Uterus (tissue), 4 donors: ENCODE measurements around the gene GMDS. TPM values are rescaled to one million over a fixed set of nuclear protein-coding genes. Genes with fewer than 3 reads are reported as not detected.

ENCODE experiments used
- DNase-seq, 2 donors: peaks; one replicate each; pipeline ENCODE4 v3.0.0-alpha.2; 2019 to 2020
- H3K27ac ChIP-seq, 2 donors: fragments of 200-600 bp; sonication (generic); 1 replicate in 1 of 2; 2 replicates in 1 of 2; pipeline ENCODE4 v1.5.1; 2016 to 2018
- H3K27me3 ChIP-seq, 2 donors: fragments of 200-600 bp; sonication (generic); one replicate each; pipeline ENCODE4 v1.5.1; 2018 to 2019; ENCODE audit warnings: control low read depth in 1 of 2
- H3K36me3 ChIP-seq, 2 donors: fragments of 200-600 bp; sonication (generic); one replicate each; pipeline ENCODE4 v1.5.1; 2019; ENCODE audit warnings: control low read depth in 1 of 2
- H3K4me1 ChIP-seq, 2 donors: fragments of 200-600 bp; sonication (generic); one replicate each; pipeline ENCODE4 v1.5.1; 2018 to 2019; ENCODE audit warnings: control low read depth in 1 of 2
- H3K4me3 ChIP-seq, 2 donors: fragments of 200-600 bp; sonication (generic); 1 replicate in 1 of 2; 2 replicates in 1 of 2; pipeline ENCODE4 v1.5.1; 2018 to 2019; ENCODE audit warnings: mild to moderate bottlenecking in 1 of 2
- H3K9me3 ChIP-seq, 2 donors: fragments of 200-600 bp; sonication (generic); one replicate each; pipeline ENCODE4 v1.5.1; 2019; ENCODE audit warnings: control low read depth in 1 of 2
- CTCF ChIP-seq, 4 experiments: fragments of 200-600 bp in 2 of 4; fragments of 450-650 bp in 2 of 4; sonication (generic) in 2 of 4; IDR thresholded peaks; one replicate each; pipeline ENCODE4 v1.5.1; 2016 to 2019; ENCODE audit warnings: antibody characterized with exemption in 4 of 4, mild to moderate bottlenecking in 2 of 4, moderate library complexity in 1 of 4
- POLR2A ChIP-seq, 2 donors: fragments of 450-650 bp; IDR thresholded peaks; one replicate each; pipeline ENCODE4 v1.6.1; 2016; ENCODE audit warnings: antibody characterized with exemption in 2 of 2, mild to moderate bottlenecking in 1 of 2, moderate library complexity in 1 of 2
- intact Hi-C: fragments of 100-400 bp; cut with DNase I; formaldehyde crosslinking; loops from one replicate; pipeline ENCODE4 v1.15.1; 2023; ENCODE audit warnings: low total_unique reads
- total RNA-seq, 4 donors: library from RNA; depleted of rRNA in 3 of 4; stranded (reverse); fragments of >200 nt in 3 of 4; gene quantifications; one replicate each; pipeline versions ENCODE4 v1.1.0 to v1.2.4, GENCODE V29; 2014 to 2023
- donor health status: DM: yes; HTN: yes; CAD: no.

GMDS gene
- total RNA-seq, 4 donors from 2014 or later = 5.3 to 17.4 (median 12.9) TPM

DNA sequence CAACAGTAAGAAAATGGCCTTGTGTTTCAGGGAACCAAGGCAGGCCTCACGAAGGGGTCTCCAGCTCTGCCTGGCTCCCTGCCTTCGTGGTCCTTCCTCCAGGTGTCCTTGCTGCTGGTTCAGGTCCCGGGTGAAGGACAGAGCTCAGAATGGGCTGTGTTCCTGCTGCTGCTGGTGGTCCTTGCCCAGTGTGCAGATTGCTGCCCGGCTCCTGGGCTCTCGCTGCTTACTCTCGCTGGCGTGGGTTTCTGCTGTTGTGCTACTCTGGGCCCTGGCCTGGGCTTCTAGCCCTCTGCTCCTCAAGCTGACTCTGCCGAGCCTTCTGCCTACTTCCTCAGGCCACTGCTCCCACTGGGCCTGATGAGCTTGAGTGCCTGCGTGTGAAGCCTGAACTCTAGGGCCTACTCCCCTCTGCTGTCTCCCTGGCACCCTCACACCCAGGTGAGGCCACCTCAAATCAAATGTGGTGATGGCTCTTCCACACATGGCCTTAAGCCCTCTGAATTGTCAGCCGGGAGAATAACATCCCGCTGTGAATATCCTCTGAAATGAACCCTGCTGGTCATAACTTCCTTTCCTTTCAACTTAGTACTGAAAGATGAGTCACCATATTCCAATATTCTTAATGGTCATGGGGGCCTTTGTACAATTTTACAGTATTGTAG lies 464.1 kb downstream of the GMDS start:
- Histone ChIP-seq H3K4me1 (no peaks in the 10 kb centered on the region), H3K36me3 (no peaks in the 10 kb centered on the region), H3K9me3 (no peaks in the 10 kb centered on the region), H3K27ac (no peak overlapping the region), H3K27me3 (no peaks in the 10 kb centered on the region), H3K4me3 (no peak overlapping the region)
- TF ChIP-seq POLR2A (IDR thresholded peaks at IDR 0.05) (no peak), CTCF (IDR thresholded peaks at IDR 0.05) (no peak)
- intact Hi-C loops = no loop called here
- DNase-seq = no peak

GRCh38 chr6:1780251-1780867 lies 465.0 kb downstream of the GMDS start:
- Histone ChIP-seq H3K9me3 (no peaks in the 10 kb centered on the region), H3K4me1 (no peaks in the 10 kb centered on the region), H3K27ac (no peak overlapping the region), H3K4me3 (no peak overlapping the region), H3K27me3 (no peaks in the 10 kb centered on the region), H3K36me3 (no peaks in the 10 kb centered on the region)
- TF ChIP-seq CTCF (IDR thresholded peaks at IDR 0.05) (no peak), POLR2A (IDR thresholded peaks at IDR 0.05) (no peak)
- DNase-seq = no peak
- intact Hi-C loops = no loop called here

- intact Hi-C loops = no loop called here
- no peak for DNase-seq
- H3K27me3 ChIP-seq = no peaks in the 10 kb centered on the region
- no peak for TF ChIP-seq CTCF (IDR thresholded peaks at IDR 0.05)
- TF ChIP-seq POLR2A (IDR thresholded peaks at IDR 0.05) = no peak
- H3K4me3 ChIP-seq = no peak overlapping the region
- H3K27ac ChIP-seq = no peak overlapping the region
- H3K9me3 ChIP-seq = no peaks in the 10 kb centered on the region
- H3K4me1 ChIP-seq = no peaks in the 10 kb centered on the region
- H3K36me3 ChIP-seq = no peaks in the 10 kb centered on the region
These were observed 466.6 kb downstream of the GMDS start for GRCh38 chr6:1778686-1779235.

DNA sequence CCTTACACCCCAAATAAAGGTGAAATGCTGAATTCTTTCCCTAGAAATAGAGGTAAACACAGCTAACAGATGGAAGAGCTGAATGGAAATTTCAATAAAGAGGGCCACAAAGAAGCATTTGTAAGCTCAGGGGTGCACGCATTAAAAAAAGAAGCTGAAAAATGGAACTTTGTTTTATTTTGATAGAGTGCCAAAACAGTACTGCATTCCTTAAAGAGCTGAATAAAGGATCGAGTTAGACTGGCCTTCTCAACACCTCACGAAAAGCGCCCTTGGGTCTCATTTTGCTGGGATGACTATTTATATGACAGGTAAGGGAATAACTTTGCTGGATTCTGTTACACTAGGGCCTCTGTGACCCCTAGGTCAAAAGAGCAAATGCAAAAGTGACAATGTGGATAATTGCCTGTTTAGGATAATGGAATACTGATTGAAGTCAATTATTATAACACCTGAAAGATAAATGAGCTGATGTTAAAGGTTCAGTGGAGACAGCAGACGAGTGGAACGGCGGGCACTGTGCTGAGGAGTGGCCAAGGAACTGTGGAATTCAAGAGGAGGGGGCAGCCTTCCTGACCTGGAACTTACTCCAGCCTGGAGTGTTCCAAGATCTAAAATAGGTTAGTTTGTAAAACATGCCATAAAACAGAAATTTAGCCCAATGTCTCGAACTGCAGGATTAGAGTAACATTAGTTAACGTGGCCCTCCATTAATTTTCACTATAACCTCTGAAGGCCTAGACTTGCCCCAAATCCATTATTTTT lies 467.3 kb downstream of the GMDS start:
- Histone ChIP-seq H3K27ac (no peak overlapping the region), H3K9me3 (no peaks in the 10 kb centered on the region), H3K4me1 (no peaks in the 10 kb centered on the region), H3K36me3 (no peaks in the 10 kb centered on the region), H3K4me3 (no peak overlapping the region), H3K27me3 (no peaks in the 10 kb centered on the region)
- no peak for DNase-seq
- intact Hi-C loops = no loop called here
- no peak for TF ChIP-seq POLR2A (IDR thresholded peaks at IDR 0.05)
- TF ChIP-seq CTCF (IDR thresholded peaks at IDR 0.05) = no peak

- no peaks in the 10 kb centered on the region for H3K9me3 ChIP-seq
- no peaks in the 10 kb centered on the region for H3K36me3 ChIP-seq
- intact Hi-C loops = no loop called here
- no peak overlapping the region for H3K27ac ChIP-seq
- no peak for TF ChIP-seq POLR2A (IDR thresholded peaks at IDR 0.05)
- TF ChIP-seq CTCF (IDR thresholded peaks at IDR 0.05) = no peak
- H3K27me3 ChIP-seq = no peaks in the 10 kb centered on the region
- no peak for DNase-seq
- H3K4me3 ChIP-seq = no peak overlapping the region
- H3K4me1 ChIP-seq = no peaks in the 10 kb centered on the region
These were observed 470.0 kb downstream of the GMDS start for GRCh38 chr6:1775441-1775840.
